Stimulated activated CD8-positive, alpha-beta memory T cell treated with anti-CD3 and anti-CD28 coated beads, Interleukin-15, amount 100 ng/mL, for 24 hours (primary cell): ENCODE measurements around the gene GPHN.

Experiments
- DNase-seq: peaks from one replicate; pipeline ENCODE4 v3.0.0-alpha.2; 2020; ENCODE audit warnings: low read depth

Gene GPHN

GRCh38 chr14:66944872-66945271 lies 436.9 kb downstream of the GPHN start:
- no peak for DNase-seq

- DNase-seq = no peak
Observed at GRCh38 chr14:66955159-66955558, 447.2 kb downstream of the GPHN start.

- DNase-seq = no peak
Observed at GRCh38 chr14:66959437-66960050, 451.6 kb downstream of the GPHN start.

GRCh38 chr14:66965831-66966230 lies 457.9 kb downstream of the GPHN start:
- no peak for DNase-seq

GRCh38 chr14:66972469-66972868 lies 464.5 kb downstream of the GPHN start:
- no peak for DNase-seq

- no peak for DNase-seq
Observed at GRCh38 chr14:66974397-66975025, 466.6 kb downstream of the GPHN start.

GRCh38 chr14:66975251-66975650 lies 467.3 kb downstream of the GPHN start:
- DNase-seq = no peak

- no peak for DNase-seq
Observed at GRCh38 chr14:66979101-66979974, 471.4 kb downstream of the GPHN start.

- DNase-seq = no peak
Observed at GRCh38 chr14:66982247-66982646, 474.3 kb downstream of the GPHN start.

GRCh38 chr14:66992776-66993175 lies 484.8 kb downstream of the GPHN start:
- DNase-seq = no peak

GRCh38 chr14:66993512-66993911 lies 485.6 kb downstream of the GPHN start:
- DNase-seq = no peak

GRCh38 chr14:66998013-66998412 lies 490.1 kb downstream of the GPHN start:
- DNase-seq = no peak

- DNase-seq = no peak
Observed at GRCh38 chr14:66999978-67000377, 492.0 kb downstream of the GPHN start.

GRCh38 chr14:67002994-67003753 lies 495.2 kb downstream of the GPHN start:
- DNase-seq = no peak

- DNase-seq = no peak
Observed at GRCh38 chr14:67004521-67004920, 496.6 kb downstream of the GPHN start.

- DNase-seq = no peak
Observed at GRCh38 chr14:67010602-67011001, 502.7 kb downstream of the GPHN start.

GRCh38 chr14:67016856-67017255 lies 508.9 kb downstream of the GPHN start:
- DNase-seq = no peak

GRCh38 chr14:67018720-67019119 lies 510.8 kb downstream of the GPHN start:
- no peak for DNase-seq

- DNase-seq = no peak
Observed at GRCh38 chr14:67019796-67020195, 511.8 kb downstream of the GPHN start.

GRCh38 chr14:67031920-67032774 lies 524.2 kb downstream of the GPHN start:
- no peak for DNase-seq

- DNase-seq = no peak
Observed at GRCh38 chr14:67045440-67045839, 537.5 kb downstream of the GPHN start.
